ENCODE results near the gene ALOX5AP.
A peak's percentile ranks its signal among the peaks of the same experiment; 100 is the strongest.
"Not testable (repeated sequence)": the region's sequence is repeated elsewhere in the genome, so short reads cannot be mapped to it uniquely, and the experiment has no call there.

ALOX5AP gene

DNA sequence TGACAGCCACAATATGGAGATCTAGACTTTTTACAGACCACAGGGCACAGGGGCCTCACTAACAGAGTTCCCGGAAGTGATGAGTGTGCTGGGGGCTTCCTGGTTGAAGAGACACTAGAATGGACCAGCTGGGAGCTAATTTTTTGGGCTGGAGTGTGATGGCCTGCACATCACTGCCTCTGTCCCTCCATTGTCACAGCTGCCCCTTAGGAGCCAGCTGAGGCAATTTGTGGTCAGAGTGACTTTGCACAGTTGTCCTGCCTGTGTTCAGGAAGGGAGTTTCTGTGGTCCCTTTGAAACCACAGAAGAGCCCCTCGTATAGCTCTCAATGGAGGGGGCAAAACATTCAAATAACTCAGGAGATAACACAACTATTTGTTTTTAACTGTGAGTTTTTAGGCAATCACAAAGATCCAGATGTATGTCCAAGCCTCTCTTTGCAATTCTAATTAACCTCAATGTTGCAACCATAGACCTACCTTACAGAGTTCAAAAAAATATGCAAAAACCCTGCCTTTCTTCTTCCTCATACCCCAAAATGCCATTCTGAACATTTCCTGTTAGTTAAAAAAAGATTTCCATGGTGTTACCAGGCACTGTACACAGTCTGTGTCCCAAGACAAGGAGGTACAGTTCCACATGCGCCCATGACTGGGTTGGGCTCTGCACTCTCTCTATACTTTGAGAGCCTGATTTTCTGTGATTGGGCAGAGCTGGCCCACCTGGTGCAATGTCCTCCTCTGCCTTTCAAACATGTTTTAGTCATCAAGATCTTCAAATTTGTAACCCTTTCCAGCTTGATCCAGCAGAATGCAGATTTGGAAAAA, 2.4 kb downstream of the ALOX5AP start:
- no peak for DNase-seq (ENCODE audit: low read depth in 2 of 2)

GRCh38 chr13:30738526-30739236, 3.3 kb downstream of the ALOX5AP start:
- DNase-seq (ENCODE audit: low read depth in 2 of 2): no peak

GRCh38 chr13:30739237-30739528, 3.8 kb downstream of the ALOX5AP start:
- no peak for DNase-seq (ENCODE audit: low read depth in 2 of 2)

GRCh38 chr13:30739761-30740642, 4.7 kb downstream of the ALOX5AP start:
- DNase-seq (ENCODE audit: low read depth in 2 of 2): peak in 1 of 2 donors; percentile 60

GRCh38 chr13:30742901-30743300, 7.6 kb downstream of the ALOX5AP start:
- DNase-seq (ENCODE audit: low read depth in 2 of 2): no peak

DNA sequence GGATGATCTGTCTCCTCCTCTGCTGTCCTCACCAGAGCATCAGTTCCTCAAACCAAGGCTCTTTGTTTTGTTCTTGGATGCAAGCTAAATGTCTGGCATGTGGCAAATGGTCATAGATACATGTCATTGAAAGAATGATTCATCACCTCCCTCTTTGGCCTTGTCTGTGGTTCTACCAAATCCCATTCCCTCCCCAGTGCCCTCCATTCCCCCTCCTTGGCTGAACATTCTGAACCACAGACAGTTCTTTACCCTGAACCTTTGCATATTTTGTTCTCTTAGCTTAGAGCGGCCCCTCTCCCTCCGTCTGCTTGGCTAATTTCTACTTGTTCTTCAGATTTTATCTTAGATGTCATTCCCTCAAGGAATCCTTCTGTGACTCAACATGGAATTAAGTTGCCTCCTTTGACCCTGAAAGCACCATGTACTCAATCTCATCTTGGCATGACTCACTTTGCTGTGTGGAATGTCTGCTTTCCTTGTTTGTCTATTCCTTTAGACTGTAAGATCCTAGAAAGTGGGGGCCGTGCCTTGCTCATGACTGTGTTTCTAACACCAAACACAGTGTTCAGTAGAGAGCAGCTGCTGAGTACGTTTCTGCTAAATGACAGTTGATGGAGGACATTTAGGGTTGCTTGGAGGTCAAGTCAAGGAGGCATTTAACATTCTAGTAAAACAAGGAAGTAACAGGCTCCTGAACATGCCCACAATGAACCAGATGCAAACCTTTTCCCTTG, 8.1 kb downstream of the ALOX5AP start:
- DNase-seq (ENCODE audit: low read depth in 2 of 2): no peak

DNA sequence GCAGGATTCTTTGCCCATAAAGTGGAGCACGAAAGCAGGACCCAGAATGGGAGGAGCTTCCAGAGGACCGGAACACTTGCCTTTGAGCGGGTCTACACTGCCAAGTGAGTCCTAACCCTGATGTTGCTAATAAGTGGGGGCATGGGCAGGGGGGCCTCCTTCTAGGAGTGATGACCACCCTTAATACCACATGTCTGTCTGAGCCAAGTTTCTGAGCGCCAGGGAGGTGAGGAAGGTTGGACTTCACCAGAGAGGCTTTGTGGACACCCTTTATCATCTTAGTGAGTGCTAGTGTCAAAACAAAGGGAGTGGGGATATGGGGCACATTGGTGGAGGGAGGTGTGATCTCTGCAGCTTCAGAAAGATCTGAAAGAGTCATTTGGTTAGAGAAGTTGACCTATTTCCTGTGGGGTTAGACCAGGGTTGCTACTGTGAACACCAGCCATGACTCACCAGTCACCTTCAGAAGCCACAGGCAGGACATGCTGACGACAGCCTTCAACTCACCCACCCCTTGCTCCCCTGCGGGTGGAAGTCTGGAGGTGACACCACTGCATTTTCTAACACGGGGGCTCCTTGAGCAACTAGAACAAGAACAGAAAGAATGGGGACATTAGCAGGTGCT, 8.8 kb downstream of the ALOX5AP start:
- DNase-seq (ENCODE audit: low read depth in 2 of 2): peak; percentile 62 to 78

DNA sequence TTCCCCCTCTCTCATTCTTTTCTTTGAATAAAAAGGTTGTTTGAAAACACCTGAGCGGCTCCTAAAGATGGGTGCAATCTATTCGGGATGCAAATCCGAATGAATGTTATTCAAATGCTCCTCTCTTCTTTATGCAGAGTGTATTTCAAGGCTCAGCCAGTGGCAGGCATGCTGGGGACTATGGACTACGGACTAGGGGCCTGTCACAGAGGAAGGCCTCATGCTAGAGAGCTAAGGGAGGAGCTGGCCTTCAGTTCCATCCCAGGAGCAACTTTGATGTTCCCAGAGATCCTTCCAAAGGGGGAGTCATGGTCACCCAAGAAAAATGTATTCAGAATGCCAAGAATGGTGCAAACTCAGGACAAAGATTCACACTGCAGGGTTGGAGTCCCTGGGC, 9.3 kb downstream of the ALOX5AP start:
- no peak for DNase-seq (ENCODE audit: low read depth in 2 of 2)

DNA sequence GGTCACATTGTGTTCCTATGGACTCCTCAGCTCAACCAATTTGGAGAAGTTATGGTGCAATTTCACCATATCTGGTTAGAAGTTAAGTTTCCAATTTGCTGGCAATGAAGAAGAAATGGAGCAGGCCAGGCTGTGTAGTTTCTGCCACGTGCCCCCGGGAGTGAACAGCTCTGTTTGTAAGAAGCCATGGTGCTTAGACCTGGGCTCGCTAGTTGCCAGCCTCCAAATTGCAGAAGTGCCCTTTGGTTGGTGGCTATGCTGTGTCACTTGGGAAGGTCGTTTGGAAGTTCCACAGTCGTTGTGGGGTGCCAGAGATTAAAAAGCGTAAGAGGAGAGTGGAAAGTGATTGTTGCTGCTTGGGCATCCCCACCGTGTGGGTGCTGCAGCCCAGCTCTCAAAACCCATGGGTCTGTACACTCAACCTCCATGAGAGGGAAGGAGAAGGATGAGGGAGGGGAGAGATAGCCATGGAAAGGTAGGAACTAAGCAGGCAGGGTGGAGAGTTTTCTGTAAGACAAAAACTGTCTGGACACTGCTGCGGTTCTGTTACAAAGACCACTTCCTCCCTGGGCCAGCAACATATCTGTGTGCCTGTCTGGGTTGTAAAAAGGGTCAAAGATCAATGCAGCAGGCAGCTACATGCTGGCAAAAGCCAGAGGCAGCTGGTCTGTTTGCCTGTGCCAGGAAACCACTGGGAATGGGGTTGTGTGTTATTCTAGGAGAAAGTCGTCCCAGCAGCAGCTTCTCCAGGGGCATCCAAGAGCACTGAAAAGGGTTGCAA, 10.8 kb downstream of the ALOX5AP start:
- no peak for DNase-seq (ENCODE audit: low read depth in 2 of 2)

- no peak for DNase-seq (ENCODE audit: low read depth in 2 of 2)
These were observed 11.4 kb downstream of the ALOX5AP start for GRCh38 chr13:30746791-30747190.

DNA sequence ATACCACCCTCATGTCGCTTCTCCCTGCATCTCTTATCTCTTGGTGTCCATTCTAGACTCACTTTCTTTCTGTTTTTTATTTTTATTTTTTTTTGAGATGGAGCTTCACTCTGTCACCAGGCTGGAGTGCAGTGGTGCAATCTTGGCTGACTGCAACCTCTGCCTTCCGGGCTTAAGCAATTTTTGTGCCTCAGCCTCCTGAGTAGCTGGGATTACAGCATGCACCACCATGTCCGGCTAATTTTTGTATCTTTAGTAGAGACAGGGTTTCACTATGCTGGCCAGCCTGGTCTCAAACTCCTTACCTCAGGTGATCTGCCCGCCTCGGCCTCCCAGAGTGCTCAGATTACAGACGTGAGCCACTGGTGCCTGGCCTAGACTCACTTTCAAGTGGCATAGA, 12.5 kb downstream of the ALOX5AP start:
- DNase-seq (ENCODE audit: low read depth in 2 of 2): not testable (repeated sequence)

DNA sequence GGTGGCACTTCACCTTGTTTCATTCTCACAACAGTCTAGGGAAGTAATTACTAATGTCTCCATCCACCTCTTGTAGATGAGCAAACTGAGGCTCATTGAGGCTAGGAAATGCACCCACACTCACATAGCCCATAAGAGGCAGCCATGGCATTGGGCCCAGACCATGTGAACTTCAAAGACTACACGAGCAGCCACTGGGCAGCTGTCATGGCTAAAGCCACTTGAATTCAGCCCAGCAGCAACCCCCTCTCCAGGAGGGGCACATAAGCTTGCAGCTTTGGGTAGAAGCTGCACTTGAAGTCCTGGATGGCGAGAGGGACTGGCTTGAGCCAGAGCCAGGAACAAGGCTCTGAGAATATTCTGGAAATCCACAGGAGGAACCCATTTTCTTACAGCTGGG, 13.4 kb downstream of the ALOX5AP start:
- DNase-seq (ENCODE audit: low read depth in 2 of 2): no peak

- DNase-seq (ENCODE audit: low read depth in 2 of 2): no peak
These were observed 14.7 kb downstream of the ALOX5AP start for GRCh38 chr13:30750036-30750435.

GRCh38 chr13:30751183-30751933, 16.0 kb downstream of the ALOX5AP start:
- DNase-seq (ENCODE audit: low read depth in 2 of 2): no peak

GRCh38 chr13:30752201-30752797, 17.0 kb downstream of the ALOX5AP start:
- DNase-seq (ENCODE audit: low read depth in 2 of 2): no peak

GRCh38 chr13:30753030-30753616, 17.8 kb downstream of the ALOX5AP start:
- no peak for DNase-seq (ENCODE audit: low read depth in 2 of 2)

GRCh38 chr13:30755678-30756077, 20.3 kb downstream of the ALOX5AP start:
- no peak for DNase-seq (ENCODE audit: low read depth in 2 of 2)

DNA sequence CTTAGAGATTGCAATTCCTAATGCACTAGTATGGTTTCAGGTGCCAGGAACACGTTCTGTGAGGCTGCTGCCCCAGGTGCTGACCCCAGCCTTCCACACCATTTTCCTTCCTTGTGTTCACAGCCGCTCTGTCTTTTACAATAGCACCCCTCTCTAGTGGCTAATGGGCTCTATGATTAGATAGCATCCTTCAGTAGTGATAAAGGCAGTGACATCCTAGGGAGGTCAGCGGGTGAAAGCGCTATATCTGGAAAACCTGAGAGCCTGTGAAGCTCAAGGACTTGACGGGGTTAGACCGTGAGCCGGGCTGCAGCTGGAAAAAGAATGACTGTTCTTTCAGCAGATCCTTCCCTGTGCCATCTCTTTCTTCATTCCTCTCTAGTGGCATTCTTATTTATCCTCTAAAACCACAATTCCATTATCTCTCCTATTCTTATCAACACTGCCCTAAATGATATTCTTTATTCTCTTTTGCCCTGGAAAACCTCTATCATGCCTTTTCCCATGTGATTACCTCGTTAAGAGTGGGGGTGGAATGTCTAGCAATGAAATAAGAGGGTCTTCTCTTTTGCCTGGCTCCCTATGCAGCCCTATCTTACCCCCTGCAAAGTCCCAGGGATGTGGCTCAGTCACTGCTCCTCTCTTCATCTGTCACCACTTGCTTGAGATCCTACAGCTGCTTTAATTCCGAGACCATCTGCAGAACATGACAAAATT, 21.8 kb downstream of the ALOX5AP start:
- no peak for DNase-seq (ENCODE audit: low read depth in 2 of 2)

Measured in stimulated activated CD4-positive, alpha-beta T cell treated with anti-CD3 and anti-CD28 coated beads, Interleukin-4, amount 100 ng/mL, for 48 hours (primary cell).